Ascending aorta (tissue), 2 donors: ENCODE results near the gene KTN1. TPM values are rescaled to one million over a fixed set of nuclear protein-coding genes. Genes with fewer than 3 reads are reported as not detected.

Experiments used
- DNase-seq, 2 donors: peaks; one replicate each; pipeline ENCODE4 v3.0.0-alpha.2; 2019; ENCODE audit warnings: low spot score in 2 of 2
- H3K27ac ChIP-seq, 2 donors: fragments of 200-600 bp; sonication (generic); one replicate each; pipeline ENCODE4 v1.5.1; 2016 to 2017; ENCODE audit warnings: mild to moderate bottlenecking in 1 of 2
- H3K27me3 ChIP-seq: fragments of 200-600 bp; sonication (generic); one replicate; pipeline ENCODE4 v1.5.1; 2017
- H3K36me3 ChIP-seq, 2 donors: fragments of 200-600 bp; sonication (generic); one replicate each; pipeline ENCODE4 v1.5.1; 2016
- H3K4me1 ChIP-seq, 2 donors: fragments of 200-600 bp; sonication (generic); one replicate each; pipeline ENCODE4 v1.5.1; 2016 to 2017; ENCODE audit warnings: mild to moderate bottlenecking in 1 of 2
- H3K4me3 ChIP-seq, 2 donors: fragments of 200-600 bp; sonication (generic); one replicate each; pipeline ENCODE4 v1.5.1; 2016 to 2017; ENCODE audit warnings: mild to moderate bottlenecking in 1 of 2
- H3K9me3 ChIP-seq, 2 donors: fragments of 200-600 bp; sonication (generic); one replicate each; pipeline ENCODE4 v1.5.1; 2016
- CTCF ChIP-seq, 3 experiments: fragments of 200-600 bp in 2 of 3; fragments of 450-650 bp in 1 of 3; sonication (generic) in 2 of 3; IDR thresholded peaks; one replicate each; pipeline ENCODE4 v1.5.1; 2016 to 2019; ENCODE audit warnings: antibody characterized with exemption in 3 of 3, mild to moderate bottlenecking in 1 of 3, moderate library complexity in 1 of 3
- intact Hi-C: fragments of 100-400 bp; cut with DNase I; formaldehyde crosslinking; loops from one replicate; pipeline ENCODE4 v1.15.1; 2023
- total RNA-seq: library from RNA; depleted of rRNA; stranded (reverse); fragments of >200 nt; gene quantifications from one replicate; pipeline ENCODE4 v1.1.0, GENCODE V29; 2016

Gene KTN1
- total RNA-seq, 1 donor from 2014 or later, result 36.3 TPM

- Histone ChIP-seq H3K9me3 (no peaks in the 10 kb centered on the region), H3K4me3 (no peak overlapping the region), H3K4me1 (no peaks in the 10 kb centered on the region), H3K27ac (no peak overlapping the region), H3K27me3 (no peaks in the 10 kb centered on the region), H3K36me3 (peaks cover 17 to 55% of the 10 kb centered on the region in 2 donors)
- TF ChIP-seq CTCF (IDR thresholded peaks at IDR 0.05), result no peak
- no peak for DNase-seq
- intact Hi-C loops, result no loop called here
Measured at GRCh38 chr14:55641290-55641689, 61.3 kb downstream of the KTN1 start.

GRCh38 chr14:55641954-55642353, 61.9 kb downstream of the KTN1 start:
- no peak for DNase-seq
- no peak overlapping the region for H3K27ac ChIP-seq
- H3K4me1 ChIP-seq, result no peaks in the 10 kb centered on the region
- no peaks in the 10 kb centered on the region for H3K9me3 ChIP-seq
- no peak for TF ChIP-seq CTCF (IDR thresholded peaks at IDR 0.05)
- H3K27me3 ChIP-seq, result no peaks in the 10 kb centered on the region
- H3K4me3 ChIP-seq, result no peak overlapping the region
- intact Hi-C loops, result no loop called here
- H3K36me3 ChIP-seq, result peaks cover 13 to 49% of the 10 kb centered on the region in 2 donors

GRCh38 chr14:55645145-55645544, 65.1 kb downstream of the KTN1 start:
- no peaks in the 10 kb centered on the region for H3K9me3 ChIP-seq
- peaks cover 15 to 51% of the 10 kb centered on the region in 2 donors for H3K36me3 ChIP-seq
- intact Hi-C loops, result no loop called here
- no peak for TF ChIP-seq CTCF (IDR thresholded peaks at IDR 0.05)
- no peak overlapping the region for H3K27ac ChIP-seq
- no peak overlapping the region for H3K4me3 ChIP-seq
- H3K4me1 ChIP-seq, result no peaks in the 10 kb centered on the region
- no peak for DNase-seq
- H3K27me3 ChIP-seq, result no peaks in the 10 kb centered on the region

GRCh38 chr14:55645845-55646832, 66.1 kb downstream of the KTN1 start:
- DNase-seq, result no peak
- Histone ChIP-seq H3K27ac (no peak overlapping the region), H3K36me3 (peaks cover 18 to 53% of the 10 kb centered on the region in 2 donors), H3K4me1 (no peaks in the 10 kb centered on the region), H3K4me3 (no peak overlapping the region), H3K27me3 (no peaks in the 10 kb centered on the region), H3K9me3 (no peaks in the 10 kb centered on the region)
- intact Hi-C loops, result no loop called here
- TF ChIP-seq CTCF (IDR thresholded peaks at IDR 0.05), result no peak

- no peaks in the 10 kb centered on the region for H3K27me3 ChIP-seq
- H3K4me1 ChIP-seq, result no peaks in the 10 kb centered on the region
- H3K27ac ChIP-seq, result no peak overlapping the region
- DNase-seq, result no peak
- TF ChIP-seq CTCF (IDR thresholded peaks at IDR 0.05), result no peak
- H3K9me3 ChIP-seq, result no peaks in the 10 kb centered on the region
- no peak overlapping the region for H3K4me3 ChIP-seq
- intact Hi-C loops, result no loop called here
- peaks cover 39 to 72% of the 10 kb centered on the region in 2 donors for H3K36me3 ChIP-seq
Measured at GRCh38 chr14:55650992-55651391, 71.0 kb downstream of the KTN1 start.
